Pancreas (tissue), 10 donors: ENCODE data around the gene IFNK. TPM values are rescaled to one million over a fixed set of nuclear protein-coding genes. Genes with fewer than 3 reads are reported as not detected.
A peak's percentile ranks its signal among the peaks of the same experiment; 100 is the strongest.

ENCODE experiments used
- ATAC-seq, 4 donors: fragments of 200-7000 bp; cut with Tn5 transposase; one replicate each; pipeline versions ENCODE4 v1.8.0 to v1.9.1; 2020; ENCODE audit warnings: mild to moderate bottlenecking in 4 of 4, moderate library complexity in 4 of 4
- DNase-seq, 6 donors: peaks; one replicate each; pipeline ENCODE4 v3.0.0-alpha.2; 2020
- FAIRE-seq: peaks from 2 replicates; lab custom pipeline; 2012; peaks lifted over from hg19 to GRCh38; lab: Jason Lieb, UNC
- H3K27ac ChIP-seq, 4 donors: fragments of 200-600 bp; sonication (generic); 1 replicate in 3 of 4; 2 replicates in 1 of 4; pipeline versions ENCODE4 v1.5.0 to v1.8.0; 2020
- H3K27me3 ChIP-seq, 4 donors: fragments of 200-600 bp; one replicate each; pipeline ENCODE4 v1.8.0; 2021
- H3K36me3 ChIP-seq, 3 donors: fragments of 200-600 bp; sonication (generic) in 1 of 3; one replicate each; pipeline versions ENCODE4 v1.5.0 to v1.8.0; 2020 to 2021
- H3K4me1 ChIP-seq, 3 donors: fragments of 200-600 bp; one replicate each; pipeline ENCODE4 v1.8.0; 2021
- H3K4me3 ChIP-seq, 4 donors: fragments of 200-600 bp; sonication (generic) in 2 of 4; one replicate each; pipeline versions ENCODE4 v1.5.0 to v1.8.0; 2020 to 2021
- H3K9me3 ChIP-seq, 4 donors: fragments of 200-600 bp; one replicate each; pipeline ENCODE4 v1.8.0; 2021
- WGBS, 2 donors: extraction: QIAGEN DNeasy Blood & Tissue Kit; methylation state at CpG; one replicate each; pipeline ENCODE4 v1.1.7; 2013; 5-methylcytosine and 5-hydroxymethylcytosine counted together
- intact Hi-C, 3 donors: fragments of 100-400 bp; cut with DNase I; formaldehyde crosslinking; loops; one replicate each; pipeline versions ENCODE4 v1.11.1 to v1.14.2; 2022
- polyA plus RNA-seq, 2 donors: library from polyadenylated mRNA; stranded (reverse); fragments of 200-250 nt; gene quantifications; one replicate each; pipeline ENCODE4 v1.2.3, GENCODE V29; 2013
- total RNA-seq, 6 donors: library from RNA; stranded (reverse); fragmentation: NEBNext Ultra II Directional in 4 of 6; extraction: Animal tissue kit (Norgen Biotek cat#: 25700) in 4 of 6; gene quantifications; one replicate each; pipeline versions ENCODE4 v1.2.1 to v1.2.4, GENCODE V29; 2021 to 2023
- TF ChIP-seq, protein P1 (sequence below), 4 donors: fragments of 200-600 bp; sonication (generic) in 3 of 4; IDR thresholded peaks; one replicate each; pipeline versions ENCODE4 v1.5.0 to v1.8.0; 2021; ENCODE audit warnings: antibody characterized with exemption in 4 of 4
- donor health status: healthy with polysubstance abuse.
- donor health status: DM: no; HTN: no; CAD: no; lungs with moderate emphysema.
- donor health status: DM: no; HTN: no; CAD: no.
- donor health status: control.
- donor health status: control.
- donor health status: Bipolar disorder and iron deficiency.
- donor health status: DM: yes; HTN: yes; CAD: no.
- donor health status: DM: no; HTN: no; CAD: no.
- donor health status: DM: no; HTN: no; CAD: no.
- donor health status: DM: yes; HTN: yes; CAD: no.

Gene IFNK
- total and polyA plus RNA-seq, 8 donors = not detected

- Histone ChIP-seq H3K9me3 (no peaks in the 10 kb centered on the region), H3K4me1 (no peaks in the 10 kb centered on the region), H3K27me3 (no peaks in the 10 kb centered on the region), H3K4me3 (no peak overlapping the region), H3K36me3 (peaks cover 0 to 21% (median 0%) of the 10 kb centered on the region in 3 donors), H3K27ac (peak overlapping the region in 1 of 4 donors; percentile 40)
- intact Hi-C loops = no loop called here
- TF ChIP-seq, protein P1, sequence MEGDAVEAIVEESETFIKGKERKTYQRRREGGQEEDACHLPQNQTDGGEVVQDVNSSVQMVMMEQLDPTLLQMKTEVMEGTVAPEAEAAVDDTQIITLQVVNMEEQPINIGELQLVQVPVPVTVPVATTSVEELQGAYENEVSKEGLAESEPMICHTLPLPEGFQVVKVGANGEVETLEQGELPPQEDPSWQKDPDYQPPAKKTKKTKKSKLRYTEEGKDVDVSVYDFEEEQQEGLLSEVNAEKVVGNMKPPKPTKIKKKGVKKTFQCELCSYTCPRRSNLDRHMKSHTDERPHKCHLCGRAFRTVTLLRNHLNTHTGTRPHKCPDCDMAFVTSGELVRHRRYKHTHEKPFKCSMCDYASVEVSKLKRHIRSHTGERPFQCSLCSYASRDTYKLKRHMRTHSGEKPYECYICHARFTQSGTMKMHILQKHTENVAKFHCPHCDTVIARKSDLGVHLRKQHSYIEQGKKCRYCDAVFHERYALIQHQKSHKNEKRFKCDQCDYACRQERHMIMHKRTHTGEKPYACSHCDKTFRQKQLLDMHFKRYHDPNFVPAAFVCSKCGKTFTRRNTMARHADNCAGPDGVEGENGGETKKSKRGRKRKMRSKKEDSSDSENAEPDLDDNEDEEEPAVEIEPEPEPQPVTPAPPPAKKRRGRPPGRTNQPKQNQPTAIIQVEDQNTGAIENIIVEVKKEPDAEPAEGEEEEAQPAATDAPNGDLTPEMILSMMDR (IDR thresholded peaks at IDR 0.05) = no peak
- no peak for DNase-seq
- ATAC-seq = peak in 2 of 4 donors; percentile 49 to 53
- no peak for FAIRE-seq
- WGBS, 2 donors = 61 to 70% methylated on average over 3 of the region's 3 CpGs
These were observed 37.6 kb downstream of the IFNK start for GRCh38 chr9:27561685-27562084.

DNA sequence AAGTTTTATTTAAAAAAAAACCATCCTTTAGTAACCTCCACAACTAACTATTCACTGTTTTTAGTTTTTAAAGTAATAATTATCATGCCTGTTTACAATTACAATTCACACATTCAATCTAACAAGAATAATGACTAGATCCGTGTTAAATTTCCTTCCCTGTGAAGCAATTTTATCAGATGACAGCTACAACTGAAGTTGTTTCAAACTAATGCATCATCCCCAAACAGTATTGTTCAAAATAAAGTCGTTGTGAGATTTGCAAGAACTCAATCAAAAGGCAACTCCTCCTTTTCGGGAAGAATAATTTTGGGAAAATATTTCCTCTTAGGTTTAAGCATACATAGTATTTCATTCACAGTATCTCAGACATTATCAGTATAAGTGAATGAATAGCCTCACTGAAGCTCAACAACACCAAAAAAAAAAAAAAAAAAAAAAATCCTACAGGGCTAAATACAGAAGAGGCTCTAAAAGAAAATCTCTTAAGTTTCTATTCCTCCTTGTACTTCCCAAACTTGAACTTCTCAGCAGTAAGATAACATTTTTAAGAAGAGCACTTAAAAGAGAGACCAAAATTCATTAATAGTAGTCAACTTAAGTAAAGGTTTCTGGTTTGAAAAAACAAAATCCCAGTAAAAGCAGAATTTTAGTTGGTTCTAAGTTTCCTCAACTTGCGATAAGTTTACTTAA lies 39.8 kb downstream of the IFNK start:
- Histone ChIP-seq H3K27ac (no peak overlapping the region), H3K4me1 (no peaks in the 10 kb centered on the region), H3K27me3 (no peaks in the 10 kb centered on the region), H3K36me3 (peaks cover 0 to 15% (median 0%) of the 10 kb centered on the region in 3 donors), H3K4me3 (no peak overlapping the region), H3K9me3 (no peaks in the 10 kb centered on the region)
- TF ChIP-seq, protein P1 (IDR thresholded peaks at IDR 0.05) = no peak
- 75 to 80% methylated on average over 4 of the region's 4 CpGs for WGBS, 2 donors
- FAIRE-seq (no peak), DNase-seq (no peak), ATAC-seq (peak in 1 of 4 donors; percentile 38)
- intact Hi-C loops = no loop called here

GRCh38 chr9:27564670-27565069 lies 40.6 kb downstream of the IFNK start:
- H3K9me3 ChIP-seq = no peaks in the 10 kb centered on the region
- DNase-seq (no peak), ATAC-seq (peak in 1 of 4 donors; percentile 53), FAIRE-seq (no peak)
- H3K36me3 ChIP-seq = peaks cover 0 to 15% (median 0%) of the 10 kb centered on the region in 3 donors
- no peaks in the 10 kb centered on the region for H3K27me3 ChIP-seq
- WGBS, 2 donors = 89 to 93% methylated on average over 1 of the region's 1 CpG
- H3K4me3 ChIP-seq = no peak overlapping the region
- no peak overlapping the region for H3K27ac ChIP-seq
- intact Hi-C loops = no loop called here
- H3K4me1 ChIP-seq = peaks cover 0 to 3% (median 0%) of the 10 kb centered on the region in 3 donors
- TF ChIP-seq, protein P1 (IDR thresholded peaks at IDR 0.05) = no peak

DNA sequence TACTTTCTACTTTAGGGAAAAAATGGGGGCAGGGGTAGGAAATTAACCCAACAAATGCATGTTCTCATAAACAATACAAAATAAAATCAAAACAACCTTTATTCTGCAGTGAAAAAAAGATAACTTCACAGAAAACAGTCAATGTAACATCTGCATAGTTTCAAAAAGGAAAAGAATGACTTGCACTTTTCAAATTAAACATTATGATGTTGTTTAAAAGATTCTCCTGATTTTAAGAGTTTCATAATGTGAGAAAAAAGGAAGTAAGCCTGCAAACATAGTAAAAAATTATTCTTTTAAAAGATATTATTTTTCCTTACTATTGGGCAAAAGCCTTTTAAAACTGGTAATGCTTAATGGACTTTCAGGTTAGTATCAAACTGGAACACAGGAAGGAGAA lies 41.6 kb downstream of the IFNK start:
- no peak overlapping the region for H3K4me3 ChIP-seq
- TF ChIP-seq, protein P1 (IDR thresholded peaks at IDR 0.05) = no peak
- no peak for ATAC-seq
- H3K36me3 ChIP-seq = peaks cover 0 to 7% (median 0%) of the 10 kb centered on the region in 3 donors
- no peaks in the 10 kb centered on the region for H3K9me3 ChIP-seq
- H3K27ac ChIP-seq = no peak overlapping the region
- H3K4me1 ChIP-seq = peaks cover 0 to 3% (median 0%) of the 10 kb centered on the region in 3 donors
- peak; percentile 29 for FAIRE-seq
- intact Hi-C loops = no loop called here
- no peaks in the 10 kb centered on the region for H3K27me3 ChIP-seq
- DNase-seq = no peak

- intact Hi-C loops = no loop called here
- H3K9me3 ChIP-seq = no peaks in the 10 kb centered on the region
- H3K27ac ChIP-seq = no peak overlapping the region
- FAIRE-seq (no peak), DNase-seq (no peak), ATAC-seq (no peak)
- H3K4me3 ChIP-seq = no peak overlapping the region
- H3K4me1 ChIP-seq = peaks cover 0 to 4% (median 3%) of the 10 kb centered on the region in 3 donors
- 92 to 95% methylated on average over 1 of the region's 1 CpG for WGBS, 2 donors
- TF ChIP-seq, protein P1 (IDR thresholded peaks at IDR 0.05) = no peak
- peaks cover 0 to 5% (median 0%) of the 10 kb centered on the region in 3 donors for H3K36me3 ChIP-seq
- no peaks in the 10 kb centered on the region for H3K27me3 ChIP-seq
These were observed 42.0 kb downstream of the IFNK start for GRCh38 chr9:27566118-27566517.
